A673 (cell line): ENCODE results near the gene PCBD2. TPM values are rescaled to one million over a fixed set of nuclear protein-coding genes. Genes with fewer than 3 reads are reported as not detected.

ENCODE experiments used
- BruUV-seq: library from RNA; stranded (reverse); fragments of 400-500 nt; replicated peaks from 2 replicates; lab custom pipeline; 2021; lab: Mats Ljungman, UMichigan
- CTCF ChIA-PET: fragments of 300-600 bp; sonication (Branson Sonifier 250); formaldehyde crosslinking; loops from one replicate; lab custom pipeline; 2022; ENCODE audit warnings: antibody characterized with exemption; lab: Charles Lee
- POLR2A ChIA-PET: fragments of 300-600 bp; sonication (Branson Sonifier 250); formaldehyde crosslinking; loops from one replicate; lab custom pipeline; 2022; ENCODE audit warnings: antibody characterized with exemption; ENCODE audit not compliant: low non-redundant PET; lab: Charles Lee
- DNase-seq: peaks from one replicate; pipeline ENCODE4 v3.0.0-alpha.2; 2015; ENCODE audit warnings: low spot score
- H3K27ac ChIP-seq: fragments of 200-600 bp; sonication (generic); 2 replicates; pipeline ENCODE4 v1.5.1; 2016; ENCODE audit warnings: mixed run types, low read depth, mild to moderate bottlenecking, mixed read lengths, antibody characterized with exemption, low read length; ENCODE audit not compliant: poor library complexity, severe bottlenecking
- H3K27me3 ChIP-seq: fragments of 200-600 bp; sonication (generic); replicated peaks from 2 replicates; pipeline ENCODE4 v1.6.1; 2017; ENCODE audit warnings: mixed run types, low read depth, mild to moderate bottlenecking, mixed read lengths, antibody characterized with exemption, low read length; ENCODE audit not compliant: insufficient read depth, poor library complexity
- H3K36me3 ChIP-seq: fragments of 200-600 bp; sonication (generic); 2 replicates; pipeline ENCODE4 v1.6.1; 2016; ENCODE audit warnings: mixed run types, mild to moderate bottlenecking, mixed read lengths, antibody characterized with exemption, low read length; ENCODE audit not compliant: insufficient read depth, poor library complexity, severe bottlenecking
- H3K4me1 ChIP-seq: fragments of 200-600 bp; sonication (generic); 2 replicates; pipeline ENCODE4 v1.6.1; 2017; ENCODE audit warnings: mixed run types, mild to moderate bottlenecking, mixed read lengths, antibody characterized with exemption, low read length; ENCODE audit not compliant: insufficient read depth, poor library complexity, severe bottlenecking
- H3K4me3 ChIP-seq: fragments of 200-600 bp; sonication (generic); 2 replicates; pipeline ENCODE4 v1.5.1; 2016; ENCODE audit warnings: low read depth, mixed run types, mild to moderate bottlenecking, mixed read lengths, low read length; ENCODE audit not compliant: poor library complexity, severe bottlenecking
- H3K9me3 ChIP-seq: fragments of 200-600 bp; sonication (generic); 2 replicates; pipeline ENCODE4 v1.6.1; 2016; ENCODE audit warnings: mixed run types, low read depth, mild to moderate bottlenecking, mixed read lengths, antibody characterized with exemption, low read length; ENCODE audit not compliant: poor library complexity, severe bottlenecking
- EZH2 ChIP-seq: fragments of 200-600 bp; sonication (generic); IDR thresholded peaks from 2 replicates; pipeline ENCODE4 v1.6.1; 2017; ENCODE audit warnings: borderline replicate concordance, low read depth, mild to moderate bottlenecking, mixed read lengths, antibody characterized with exemption, low read length; ENCODE audit not compliant: poor library complexity, severe bottlenecking
- intact Hi-C: fragments of 100-400 bp; cut with micrococcal nuclease; formaldehyde crosslinking; loops from one replicate; pipeline ENCODE4 v1.10.0; 2022; ENCODE audit not compliant: unreplicated experiment
- total RNA-seq: library from RNA; stranded (reverse); gene quantifications from 2 replicates; pipeline ENCODE4 v1.2.3, GENCODE V29; 2021
- TF ChIP-seq, protein P1 (sequence below): fragments of 300-800, 200-600 bp; sonication (generic); conservative IDR thresholded peaks from 2 replicates; pipeline ENCODE4 v1.5.1; 2017; ENCODE audit warnings: low read depth, mild to moderate bottlenecking, antibody characterized with exemption, low read length, moderate library complexity, mixed read lengths

Gene PCBD2
- total RNA-seq, 1 experiment from 2014 or later = 13.8 TPM

DNA sequence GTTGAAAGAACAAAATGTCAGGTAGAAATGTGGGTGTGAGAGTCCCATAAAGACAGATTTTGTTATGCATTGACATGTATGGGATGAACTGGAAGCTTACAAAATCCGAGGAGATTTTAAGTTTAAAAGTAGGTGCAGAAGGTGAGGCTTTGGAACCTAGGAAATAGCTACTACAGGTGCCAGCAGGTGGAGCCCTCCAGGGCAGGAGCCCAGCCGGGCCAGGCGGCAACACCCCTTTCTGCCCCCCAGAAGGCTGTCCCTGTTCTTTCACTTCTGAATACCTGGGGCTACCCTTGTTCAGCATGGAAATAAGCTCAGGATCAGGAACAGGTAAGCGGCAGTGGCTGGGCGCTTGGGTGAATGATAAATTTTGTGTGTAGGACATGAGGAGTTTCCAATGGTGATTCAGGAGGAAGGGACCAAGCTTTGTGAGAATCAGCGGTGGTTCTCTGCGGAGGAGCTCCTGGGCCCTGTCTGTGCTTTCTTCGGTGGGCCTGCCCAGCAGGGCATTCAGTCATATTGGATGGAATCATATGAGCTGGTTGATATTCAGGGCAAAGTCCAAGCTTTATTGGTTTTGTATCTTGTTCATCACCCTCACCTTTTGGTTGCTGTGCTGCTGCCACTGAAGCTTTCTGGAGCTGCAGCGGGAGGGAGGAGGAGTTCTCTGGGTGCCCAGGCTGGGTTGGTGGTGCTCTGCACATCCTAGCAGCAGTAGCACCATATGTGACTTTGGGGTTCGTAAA lies 12.3 kb downstream of the PCBD2 start:
- TF ChIP-seq, protein P1, sequence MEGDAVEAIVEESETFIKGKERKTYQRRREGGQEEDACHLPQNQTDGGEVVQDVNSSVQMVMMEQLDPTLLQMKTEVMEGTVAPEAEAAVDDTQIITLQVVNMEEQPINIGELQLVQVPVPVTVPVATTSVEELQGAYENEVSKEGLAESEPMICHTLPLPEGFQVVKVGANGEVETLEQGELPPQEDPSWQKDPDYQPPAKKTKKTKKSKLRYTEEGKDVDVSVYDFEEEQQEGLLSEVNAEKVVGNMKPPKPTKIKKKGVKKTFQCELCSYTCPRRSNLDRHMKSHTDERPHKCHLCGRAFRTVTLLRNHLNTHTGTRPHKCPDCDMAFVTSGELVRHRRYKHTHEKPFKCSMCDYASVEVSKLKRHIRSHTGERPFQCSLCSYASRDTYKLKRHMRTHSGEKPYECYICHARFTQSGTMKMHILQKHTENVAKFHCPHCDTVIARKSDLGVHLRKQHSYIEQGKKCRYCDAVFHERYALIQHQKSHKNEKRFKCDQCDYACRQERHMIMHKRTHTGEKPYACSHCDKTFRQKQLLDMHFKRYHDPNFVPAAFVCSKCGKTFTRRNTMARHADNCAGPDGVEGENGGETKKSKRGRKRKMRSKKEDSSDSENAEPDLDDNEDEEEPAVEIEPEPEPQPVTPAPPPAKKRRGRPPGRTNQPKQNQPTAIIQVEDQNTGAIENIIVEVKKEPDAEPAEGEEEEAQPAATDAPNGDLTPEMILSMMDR = peak; percentile 29; the same call in 1 of the 2 replicates
- TF ChIP-seq EZH2 = no peak
- POLR2A ChIA-PET = interaction anchor here (0.6 kb wide), 1 partner anchor 31 kb away, joined by 3 read pairs; no protein-coding TSS in a partner anchor
- H3K36me3 ChIP-seq = peaks cover 4% of the 10 kb centered on the region
- intact Hi-C loops = loop anchor here (10.0 kb wide), 1 partner anchor 278 kb away; no protein-coding TSS in a partner anchor
- no peak overlapping the region for H3K27ac ChIP-seq
- no peak for DNase-seq
- no peaks in the 10 kb centered on the region for H3K4me1 ChIP-seq
- no peak overlapping the region for H3K4me3 ChIP-seq
- no TSS peak for BruUV-seq
- H3K27me3 ChIP-seq = no peaks in the 10 kb centered on the region
- CTCF ChIA-PET = no interaction called here
- no peaks in the 10 kb centered on the region for H3K9me3 ChIP-seq

- Histone ChIP-seq H3K4me3 (no peak overlapping the region), H3K36me3 (peaks cover 4% of the 10 kb centered on the region), H3K4me1 (no peaks in the 10 kb centered on the region), H3K27me3 (no peaks in the 10 kb centered on the region), H3K27ac (no peak overlapping the region), H3K9me3 (no peaks in the 10 kb centered on the region)
- TF ChIP-seq, protein P1 = no peak
- TF ChIP-seq EZH2 = no peak
- intact Hi-C loops = loop anchor here (10.0 kb wide), 1 partner anchor 276 kb away; no protein-coding TSS in a partner anchor
- CTCF ChIA-PET = no interaction called here
- POLR2A ChIA-PET = no interaction called here
- no peak for DNase-seq
- no TSS peak for BruUV-seq
Measured at GRCh38 chr5:134918861-134919260, 13.9 kb downstream of the PCBD2 start.

GRCh38 chr5:134920848-134921575 lies 16.1 kb downstream of the PCBD2 start:
- no peaks in the 10 kb centered on the region for H3K9me3 ChIP-seq
- intact Hi-C loops = no loop called here
- ChIA-PET POLR2A (no interaction called here), CTCF (no interaction called here)
- H3K36me3 ChIP-seq = no peaks in the 10 kb centered on the region
- no peaks in the 10 kb centered on the region for H3K27me3 ChIP-seq
- no peak for TF ChIP-seq EZH2
- TF ChIP-seq, protein P1 = no peak
- DNase-seq = no peak
- no peak overlapping the region for H3K4me3 ChIP-seq
- BruUV-seq = no TSS peak
- no peak overlapping the region for H3K27ac ChIP-seq
- H3K4me1 ChIP-seq = no peaks in the 10 kb centered on the region
